Fibroblast of skin of left biceps (primary cell): ENCODE data around the gene INTS6L.
A peak's percentile ranks its signal among the peaks of the same experiment; 100 is the strongest.

Source experiments
- DNase-seq, 2 experiments: peaks; one replicate each; pipeline ENCODE4 v3.0.0-alpha.2; 2013; ENCODE audit warnings: low read depth in 2 of 2

The INTS6L gene

GRCh38 chrX:135520553-135521404 is at the start of gene INTS6L:
Gene INTS6L, plus strand, starts transcription at chrX:135520660. Its CDS starts 333 bp downstream, at chrX:135520993.
- DNase-seq: peak; percentile 72 to 74

GRCh38 chrX:135476378-135476777 is 44.1 kb upstream of the INTS6L start:
- no peak for DNase-seq

- peak; percentile 6 to 23 for DNase-seq
Measured at GRCh38 chrX:135477576-135477975, 42.9 kb upstream of the INTS6L start.

GRCh38 chrX:135480076-135480475 is 40.4 kb upstream of the INTS6L start:
- no peak for DNase-seq

GRCh38 chrX:135481696-135482179 is 38.7 kb upstream of the INTS6L start:
- DNase-seq: no peak

GRCh38 chrX:135484641-135485289 is 35.7 kb upstream of the INTS6L start:
- peak in 1 of 2 experiments; percentile 11 for DNase-seq

GRCh38 chrX:135489542-135489941 is 30.9 kb upstream of the INTS6L start:
- no peak for DNase-seq

- DNase-seq: no peak
Measured at GRCh38 chrX:135490979-135491514, 29.4 kb upstream of the INTS6L start.

GRCh38 chrX:135494453-135494852 is 26.0 kb upstream of the INTS6L start:
- DNase-seq: no peak

- no peak for DNase-seq
Measured at GRCh38 chrX:135497736-135498135, 22.7 kb upstream of the INTS6L start.

GRCh38 chrX:135498236-135498635 is 22.2 kb upstream of the INTS6L start:
- no peak for DNase-seq

GRCh38 chrX:135505351-135505750 is 15.1 kb upstream of the INTS6L start:
- DNase-seq: no peak

- no peak for DNase-seq
Measured at GRCh38 chrX:135509885-135510284, 10.6 kb upstream of the INTS6L start.

- no peak for DNase-seq
Measured at GRCh38 chrX:135512508-135513129, 7.8 kb upstream of the INTS6L start.

- no peak for DNase-seq
Measured at GRCh38 chrX:135513130-135513515, 7.3 kb upstream of the INTS6L start.

- no peak for DNase-seq
Measured at GRCh38 chrX:135516376-135516775, 4.1 kb upstream of the INTS6L start.

GRCh38 chrX:135518161-135518560 is 2.3 kb upstream of the INTS6L start:
- no peak for DNase-seq

- DNase-seq: peak; percentile 49 to 58
Measured at GRCh38 chrX:135520022-135520552, 373 bp upstream of the INTS6L start.

- peak; percentile 71 to 73 for DNase-seq
Measured at GRCh38 chrX:135521405-135522131, 1.1 kb downstream of the INTS6L start.

GRCh38 chrX:135522132-135522530 is 1.7 kb downstream of the INTS6L start:
- no peak for DNase-seq
